Activated effector memory CD4-positive, alpha-beta T cell treated with anti-CD3 and anti-CD28 coated beads, Interleukin-2, amount 50 U/mL, for 16 hours (primary cell): Measurements from ENCODE around the gene ACAA2.

Source experiments
- DNase-seq: peaks from one replicate; pipeline ENCODE4 v3.0.0-alpha.2; 2020

Gene ACAA2

GRCh38 chr18:49762191-49763077, 50.9 kb downstream of the ACAA2 start:
- DNase-seq: no peak

GRCh38 chr18:49761771-49762170, 51.6 kb downstream of the ACAA2 start:
- no peak for DNase-seq

GRCh38 chr18:49758263-49758610, 55.1 kb downstream of the ACAA2 start:
- no peak for DNase-seq

- DNase-seq: no peak
Measured at GRCh38 chr18:49757513-49758262, 55.6 kb downstream of the ACAA2 start.

GRCh38 chr18:49756671-49757362, 56.5 kb downstream of the ACAA2 start:
- no peak for DNase-seq

- DNase-seq: no peak
Measured at GRCh38 chr18:49756135-49756534, 57.2 kb downstream of the ACAA2 start.

- DNase-seq: no peak
Measured at GRCh38 chr18:49755489-49755888, 57.8 kb downstream of the ACAA2 start.

- no peak for DNase-seq
Measured at GRCh38 chr18:49754866-49755265, 58.5 kb downstream of the ACAA2 start.

- DNase-seq: no peak
Measured at GRCh38 chr18:49753643-49754042, 59.7 kb downstream of the ACAA2 start.

- peak; percentile 17 for DNase-seq
Measured at GRCh38 chr18:49752095-49752457, 61.3 kb downstream of the ACAA2 start.

- DNase-seq: peak; percentile 24
Measured at GRCh38 chr18:49751427-49752094, 61.8 kb downstream of the ACAA2 start.

GRCh38 chr18:49749563-49749962, 63.8 kb downstream of the ACAA2 start:
- no peak for DNase-seq

GRCh38 chr18:49747876-49748275, 65.5 kb downstream of the ACAA2 start:
- no peak for DNase-seq

- no peak for DNase-seq
Measured at GRCh38 chr18:49745045-49746014, 68.0 kb downstream of the ACAA2 start.

- no peak for DNase-seq
Measured at GRCh38 chr18:49744376-49745008, 68.8 kb downstream of the ACAA2 start.

GRCh38 chr18:49743117-49743567, 70.2 kb downstream of the ACAA2 start:
- DNase-seq: no peak

GRCh38 chr18:49742316-49743116, 70.8 kb downstream of the ACAA2 start:
- no peak for DNase-seq

GRCh38 chr18:49739275-49739674, 74.1 kb downstream of the ACAA2 start:
- no peak for DNase-seq

- DNase-seq: no peak
Measured at GRCh38 chr18:49738721-49739120, 74.6 kb downstream of the ACAA2 start.

- DNase-seq: no peak
Measured at GRCh38 chr18:49734836-49735235, 78.5 kb downstream of the ACAA2 start.
